B cell (primary cell): ENCODE data around the gene CNOT6L. TPM values are rescaled to one million over a fixed set of nuclear protein-coding genes. Genes with fewer than 3 reads are reported as not detected.
A peak's percentile ranks its signal among the peaks of the same experiment; 100 is the strongest.

ENCODE experiments used
- ATAC-seq: fragments of 200-7000 bp; cut with Tn5 transposase; one replicate; pipeline ENCODE4 v1.10.0; 2021; ENCODE audit warnings: low read depth, mild to moderate bottlenecking, moderate number of reproducible peaks, moderate library complexity
- CTCF ChIA-PET: fragments of 350-600 bp; sonication (Branson Sonifier 250); formaldehyde crosslinking; loops from one replicate; lab custom pipeline; 2021; ENCODE audit warnings: antibody characterized with exemption, inconsistent platforms; lab: Charles Lee
- POLR2A ChIA-PET: fragments of 350-600 bp; sonication (Branson Sonifier 250); formaldehyde crosslinking; loops from one replicate; lab custom pipeline; 2021; ENCODE audit warnings: antibody characterized with exemption; lab: Charles Lee
- DNase-seq: peaks from one replicate; pipeline ENCODE4 v3.0.0; 2013
- H2AFZ ChIP-seq: 2 replicates; pipeline ENCODE4 v1.6.1; 2012; ENCODE audit warnings: mild to moderate bottlenecking, low read depth, low read length; ENCODE audit not compliant: insufficient read depth, poor library complexity, severe bottlenecking
- H3K27ac ChIP-seq, 2 donors: 1 replicate in 1 of 2; 2 replicates in 1 of 2; pipeline ENCODE4 v1.5.1; 2012 to 2013; ENCODE audit warnings: low read length in 2 of 2, mild to moderate bottlenecking in 2 of 2, moderate library complexity in 1 of 2
- H3K27me3 ChIP-seq, 4 experiments: fragments of 200-600 bp in 1 of 4; sonication (generic) in 1 of 4; replicated peaks in 1 of 4; 1 replicate in 2 of 4; 2 replicates in 2 of 4; pipeline versions ENCODE4 v1.6.1 to v1.7.0; 2013 to 2016; ENCODE audit warnings: low read length in 3 of 4, mild to moderate bottlenecking in 2 of 4, mixed read lengths in 1 of 4, moderate library complexity in 1 of 4; ENCODE audit not compliant: insufficient read depth in 4 of 4, control insufficient read depth in 3 of 4; ENCODE audit errors: control extremely low read depth in 1 of 4
- H3K36me3 ChIP-seq, 2 experiments: replicated peaks in 1 of 2; 1 replicate in 1 of 2; 2 replicates in 1 of 2; pipeline versions ENCODE4 v1.6.1 to v1.7.1; 2013; ENCODE audit warnings: low read length in 1 of 2; ENCODE audit not compliant: insufficient read depth in 2 of 2, control insufficient read depth in 1 of 2; ENCODE audit errors: control extremely low read depth in 1 of 2, extremely low read depth in 1 of 2
- H3K4me1 ChIP-seq, 2 donors: fragments of 200-600 bp in 1 of 2; sonication (generic) in 1 of 2; 1 replicate in 1 of 2; 2 replicates in 1 of 2; pipeline versions ENCODE4 v1.5.1 to v1.6.1; 2013 to 2017; ENCODE audit warnings: low read length in 2 of 2; ENCODE audit not compliant: control insufficient read depth in 2 of 2, insufficient read depth in 2 of 2
- H3K4me2 ChIP-seq: replicated peaks from 2 replicates; pipeline ENCODE3; 2012; ENCODE audit warnings: mild to moderate bottlenecking, low read depth, low read length; ENCODE audit not compliant: poor library complexity, severe bottlenecking
- H3K4me3 ChIP-seq, 5 experiments: fragments of 200-600 bp in 1 of 5; sonication (generic) in 1 of 5; 1 replicate in 3 of 5; 2 replicates in 2 of 5; pipeline versions ENCODE4 v1.5.1 to v1.7.0; 2011 to 2016; ENCODE audit warnings: low read length in 4 of 5, mild to moderate bottlenecking in 4 of 5, low read depth in 2 of 5, control low read depth in 1 of 5, moderate library complexity in 1 of 5; ENCODE audit not compliant: insufficient read depth in 1 of 5; ENCODE audit errors: control extremely low read depth in 1 of 5, extremely low read depth in 1 of 5
- H3K79me2 ChIP-seq: fragments of 200-600 bp; sonication (generic); one replicate; pipeline ENCODE4 v1.6.0; 2016; ENCODE audit warnings: low read length; ENCODE audit not compliant: control insufficient read depth, insufficient read depth
- H3K9ac ChIP-seq: fragments of 200-600 bp; sonication (generic); 2 replicates; pipeline ENCODE4 v1.6.1; 2017; ENCODE audit warnings: mild to moderate bottlenecking, low read length, moderate library complexity
- H3K9me3 ChIP-seq, 3 donors: one replicate each; pipeline versions ENCODE4 v1.6.1 to v1.7.1; 2013; ENCODE audit warnings: low read length in 2 of 3; ENCODE audit not compliant: control insufficient read depth in 2 of 3, insufficient read depth in 1 of 3; ENCODE audit errors: control extremely low read depth in 1 of 3
- H4K20me1 ChIP-seq: 2 replicates; pipeline ENCODE4 v1.6.0; 2012; ENCODE audit warnings: mild to moderate bottlenecking, low read length; ENCODE audit not compliant: insufficient read depth, control insufficient read depth, poor library complexity, severe bottlenecking
- H3K27ac Mint-ChIP-seq: one replicate; pipeline ENCODE4 v1.8.0; 2021; ENCODE audit warnings: mixed read lengths
- H3K27me3 Mint-ChIP-seq: one replicate; pipeline ENCODE4 v1.8.0; 2021; ENCODE audit warnings: mixed read lengths
- H3K4me1 Mint-ChIP-seq: one replicate; pipeline ENCODE4 v1.8.0; 2021; ENCODE audit warnings: mixed read lengths
- H3K4me3 Mint-ChIP-seq: one replicate; pipeline ENCODE4 v1.8.0; 2021; ENCODE audit warnings: mixed read lengths
- H3K9me3 Mint-ChIP-seq: one replicate; pipeline ENCODE4 v1.8.0; 2022; ENCODE audit warnings: mixed read lengths; ENCODE audit not compliant: insufficient read depth
- CTCF ChIP-seq: fragments of 200-600 bp; IDR thresholded peaks from one replicate; pipeline ENCODE4 v1.8.0; 2022; ENCODE audit warnings: antibody characterized with exemption, mild to moderate bottlenecking
- EZH2 ChIP-seq: IDR thresholded peaks from 2 replicates; pipeline ENCODE4 v1.6.1; 2012; ENCODE audit warnings: borderline replicate concordance, low read depth, mild to moderate bottlenecking, moderate library complexity, low read length; ENCODE audit not compliant: insufficient read depth, poor library complexity, severe bottlenecking
- WGBS: methylation state at CpG from one replicate; pipeline ENCODE4 v1.1.5; 2013; ENCODE audit warnings: missing lambda C conversion rate; ENCODE audit not compliant: insufficient coverage; 5-methylcytosine and 5-hydroxymethylcytosine counted together
- intact Hi-C: fragments of 100-400 bp; cut with micrococcal nuclease; formaldehyde crosslinking; loops from one replicate; pipeline ENCODE4 v1.10.0; 2022
- polyA plus RNA-seq: library from polyadenylated mRNA; depleted of rRNA; stranded (reverse); fragments of >200 nt; gene quantifications from 2 replicates; pipeline ENCODE4 v1.2.3, GENCODE V29; 2012
- total RNA-seq, 2 donors: library from RNA; stranded (reverse); fragments of 120-200 nt in 1 of 2; gene quantifications; 1 replicate in 1 of 2; 2 replicates in 1 of 2; pipeline versions ENCODE4 v1.2.3 to v1.2.4, GENCODE V29; 2013 to 2022

CNOT6L gene
- total and polyA plus RNA-seq, 2 donors (not counting 1 experiment from before 2014, with no cell fraction given) = 18.8 to 119 TPM

DNA sequence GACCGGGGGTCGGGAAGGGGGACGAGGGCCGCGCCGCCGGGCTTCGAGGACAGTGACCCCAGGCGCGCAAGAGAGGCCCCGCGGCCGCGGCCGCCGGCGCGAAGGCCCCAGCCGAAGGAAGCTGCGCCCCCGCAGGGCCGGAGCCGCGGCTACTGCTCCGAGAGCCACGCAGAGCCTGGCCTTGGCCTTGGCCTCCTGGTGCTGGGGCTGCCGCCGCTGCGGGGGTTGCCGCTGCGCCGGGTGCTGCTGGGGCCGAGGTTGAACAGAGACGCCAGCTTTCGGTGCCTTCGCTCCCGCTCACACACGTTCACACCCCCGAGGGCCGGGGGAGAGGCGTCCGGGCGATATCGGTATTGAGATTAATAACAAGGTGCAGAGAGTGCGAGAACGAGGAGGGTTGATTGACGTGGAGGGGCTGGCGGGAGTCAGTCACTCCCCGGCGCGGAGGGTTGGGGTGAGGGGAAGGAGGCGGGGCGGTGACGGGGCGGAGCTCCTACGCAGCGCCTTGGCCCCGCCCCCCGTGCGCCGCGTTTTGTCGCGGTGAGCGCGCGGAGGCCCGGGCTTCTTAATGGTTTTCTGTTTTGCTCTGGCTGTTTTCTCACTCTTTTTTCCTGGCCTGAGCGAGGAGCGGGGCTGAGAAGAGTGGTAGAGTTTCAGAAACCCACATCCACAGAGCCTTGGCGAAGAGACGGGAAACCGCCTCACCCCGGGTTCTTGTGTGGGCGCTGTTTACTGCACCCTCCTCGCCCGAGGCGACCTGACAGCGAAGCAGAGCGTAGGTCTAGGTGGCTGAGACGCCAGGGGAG is 878 bp upstream of the CNOT6L start:
- intact Hi-C loops = loop anchor here (1.0 to 10.0 kb wide), 7 partner anchors 19 to 957 kb away; partner anchors contain the start of genes BMP2K, CCNG2, CCNI and MRPL1
- peak overlapping the region; percentile 91 for H3K9ac ChIP-seq
- Mint-ChIP-seq H3K27me3 (no peaks in the 10 kb centered on the region), H3K27ac (peak overlapping the region; percentile 99), H3K4me3 (peak overlapping the region; percentile 98), H3K4me1 (peaks cover 49% of the 10 kb centered on the region), H3K9me3 (no peaks in the 10 kb centered on the region)
- H3K27me3 ChIP-seq = no peaks in the 10 kb centered on the region
- peaks cover 42 to 45% of the 10 kb centered on the region in 2 donors for H3K4me1 ChIP-seq
- ChIA-PET CTCF (interaction anchor here (0.9 to 2.3 kb wide), 5 partner anchors 20 to 140 kb away, joined by 3 to 24 read pairs (median 5); partner anchors contain the start of gene MRPL1), POLR2A (interaction anchor here (0.6 to 6.2 kb wide), 7 partner anchors 19 to 957 kb away, joined by 3 to 142 read pairs (median 4); partner anchors contain the start of genes CCNG2 and MRPL1)
- DNase-seq (peak; percentile 95), ATAC-seq (peak; percentile 75)
- WGBS = under 1% methylated on average over 69 of the region's 81 CpGs
- no peaks in the 10 kb centered on the region for H3K9me3 ChIP-seq
- peak overlapping the region; percentile 74 to 98 (median 88) for H3K4me3 ChIP-seq
- H3K27ac ChIP-seq = peak overlapping the region; percentile 94 to 99
- peak overlapping the region; percentile 89 for H2AFZ ChIP-seq
- H3K4me2 ChIP-seq = peak overlapping the region; percentile 87
- TF ChIP-seq EZH2 = no peak
- TF ChIP-seq CTCF = no peak
- H4K20me1 ChIP-seq = peaks cover 19% of the 10 kb centered on the region
- peaks cover 45% of the 10 kb centered on the region for H3K79me2 ChIP-seq
- H3K36me3 ChIP-seq = no peaks in the 10 kb centered on the region
